Urothelium cell line (cell line): ENCODE results near the gene SRBD1.

ENCODE experiments used
- DNase-seq: peaks from one replicate; pipeline ENCODE4 v3.0.0; 2011; ENCODE audit warnings: low spot score, mixed read lengths
- FAIRE-seq: peaks from 2 replicates; lab custom pipeline; 2011; peaks lifted over from hg19 to GRCh38; lab: Jason Lieb, UNC

SRBD1 gene

GRCh38 chr2:45484965-45485364 lies 126.1 kb downstream of the SRBD1 start:
- DNase-seq (no peak), FAIRE-seq (no peak)

DNA sequence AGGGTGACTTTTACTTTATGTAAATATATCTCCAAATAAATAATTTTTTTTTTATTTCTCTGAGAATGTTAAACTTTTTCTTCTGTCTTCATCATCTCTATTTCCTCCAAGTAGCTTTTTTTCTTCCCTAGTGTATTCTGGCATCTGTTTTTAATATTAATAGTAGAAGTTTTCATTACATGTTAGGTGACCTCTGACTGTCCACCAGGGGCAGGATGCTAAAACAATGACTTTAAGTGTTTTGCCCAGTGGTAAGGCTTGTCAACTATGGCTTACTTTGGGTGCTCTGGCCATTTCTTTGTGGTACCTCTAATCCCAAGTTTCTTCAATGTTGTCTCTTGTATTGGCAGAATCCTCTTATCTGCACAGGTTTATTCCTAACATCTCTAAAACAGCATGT lies 127.1 kb downstream of the SRBD1 start:
- DNase-seq, result no peak
- no peak for FAIRE-seq

GRCh38 chr2:45477546-45477945 lies 133.5 kb downstream of the SRBD1 start:
- FAIRE-seq, result no peak
- no peak for DNase-seq

GRCh38 chr2:45470531-45470930 lies 140.5 kb downstream of the SRBD1 start:
- DNase-seq (no peak), FAIRE-seq (no peak)

DNA sequence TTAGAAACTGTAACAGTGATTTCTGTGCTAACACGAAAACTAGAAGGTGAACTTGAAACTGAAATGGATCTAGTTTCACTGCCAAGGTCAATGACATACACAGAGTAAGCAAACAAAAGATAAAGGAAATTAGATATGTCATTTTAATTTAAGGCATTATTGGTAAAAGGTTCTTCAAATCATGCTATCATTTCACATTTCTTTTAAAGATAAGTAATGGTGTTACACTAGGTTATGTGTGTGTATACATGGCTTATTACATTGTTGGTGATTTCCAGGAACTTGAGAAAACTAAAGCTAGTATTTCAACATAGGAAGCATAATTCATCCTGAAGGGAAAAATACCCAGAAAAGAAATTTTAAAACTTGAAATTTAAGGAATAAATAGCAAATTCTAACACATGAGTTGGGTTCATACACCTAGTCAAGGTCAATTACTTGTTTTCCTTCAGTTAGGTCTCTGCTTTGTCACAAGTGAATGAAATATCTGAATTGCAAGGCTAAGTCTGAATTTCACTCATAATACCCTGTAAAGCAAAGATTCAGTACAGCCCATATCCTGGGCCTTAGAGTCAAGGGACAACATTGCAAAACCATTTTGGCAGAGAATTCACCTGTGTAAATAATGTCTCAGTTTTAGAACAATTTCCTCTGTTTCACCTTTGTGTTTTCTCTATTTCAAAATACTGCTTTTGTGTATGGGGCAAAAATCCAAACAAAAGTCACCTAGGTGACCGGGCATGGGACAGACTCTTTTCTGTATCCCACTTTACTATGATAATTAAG lies 141.6 kb downstream of the SRBD1 start:
- DNase-seq (no peak), FAIRE-seq (no peak)

GRCh38 chr2:45468279-45468678 lies 142.8 kb downstream of the SRBD1 start:
- no peak for DNase-seq
- no peak for FAIRE-seq

DNA sequence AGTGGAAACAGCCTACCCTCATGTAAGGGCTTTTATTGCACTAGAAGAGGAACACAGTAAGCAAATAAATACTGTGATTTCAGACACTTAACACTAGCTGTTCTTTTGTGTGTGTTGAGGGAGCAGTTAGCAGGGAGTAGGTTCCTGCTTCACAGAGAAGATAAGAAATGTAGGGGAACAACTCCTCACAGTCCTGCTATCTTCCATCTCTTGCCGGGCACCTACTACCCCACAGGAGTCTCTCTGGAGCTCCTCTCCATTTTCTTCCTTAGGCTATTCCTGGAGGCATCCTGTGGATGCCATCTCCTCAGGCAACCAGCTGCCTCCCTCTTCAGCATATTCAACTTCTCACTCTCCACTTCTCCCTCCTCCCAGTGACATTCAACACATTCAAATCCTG lies 145.0 kb downstream of the SRBD1 start:
- DNase-seq (no peak), FAIRE-seq (no peak)

DNA sequence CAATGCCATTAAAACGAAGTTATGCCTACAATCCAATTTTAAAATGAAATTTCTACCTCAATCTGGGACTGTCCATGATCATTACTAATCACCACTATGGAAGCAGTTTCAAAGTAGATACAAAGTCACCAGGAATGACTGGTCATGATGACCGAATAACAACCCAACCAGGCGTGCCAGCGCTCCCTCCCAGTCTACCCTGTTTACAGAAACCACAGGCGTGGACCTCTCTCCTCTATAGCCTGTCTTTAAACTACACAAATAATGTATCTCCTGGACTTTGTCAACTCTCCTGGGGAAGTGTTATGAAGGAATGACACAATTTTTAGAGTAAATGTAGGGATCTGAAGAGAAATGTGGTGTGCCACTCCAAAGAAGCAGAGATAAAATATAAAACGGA lies 150.2 kb downstream of the SRBD1 start:
- FAIRE-seq, result no peak
- no peak for DNase-seq

GRCh38 chr2:45459860-45460259 lies 151.2 kb downstream of the SRBD1 start:
- DNase-seq, result no peak
- no peak for FAIRE-seq

- FAIRE-seq (no peak), DNase-seq (peak; percentile 64)
Measured at GRCh38 chr2:45458909-45459563, 152.0 kb downstream of the SRBD1 start.

DNA sequence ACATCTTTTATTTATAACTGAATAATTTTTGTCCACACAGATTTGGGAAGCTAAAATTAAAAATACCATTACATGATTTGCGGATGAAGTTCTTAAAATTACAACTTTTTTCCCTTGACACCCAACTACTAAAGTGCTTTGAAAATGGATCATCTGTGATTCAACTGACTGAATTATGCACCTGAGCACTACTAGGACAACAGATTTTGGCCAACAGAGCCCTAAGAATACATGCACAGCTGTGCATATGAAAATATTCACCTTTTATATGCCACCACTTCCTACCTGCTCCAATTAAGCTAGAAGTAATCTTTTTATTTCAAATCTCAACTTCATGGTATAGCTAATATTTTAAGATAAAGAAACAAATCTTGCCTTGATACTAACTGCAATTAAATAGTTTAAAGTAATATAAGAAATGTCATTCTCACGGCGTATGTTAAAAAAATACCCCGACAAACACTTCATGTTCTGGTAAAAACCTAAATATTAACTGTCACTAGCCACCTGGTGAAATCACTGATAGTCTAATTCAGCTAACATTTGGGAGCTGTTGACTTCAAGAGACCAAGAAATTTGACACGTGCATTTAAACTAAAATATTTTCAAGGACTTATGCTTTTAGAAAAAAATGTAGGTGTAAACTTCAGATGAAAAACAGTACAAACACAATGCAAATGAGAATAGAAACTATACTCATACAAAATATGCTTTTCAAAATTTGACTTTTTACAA lies 153.7 kb downstream of the SRBD1 start:
- FAIRE-seq (no peak), DNase-seq (no peak)

DNA sequence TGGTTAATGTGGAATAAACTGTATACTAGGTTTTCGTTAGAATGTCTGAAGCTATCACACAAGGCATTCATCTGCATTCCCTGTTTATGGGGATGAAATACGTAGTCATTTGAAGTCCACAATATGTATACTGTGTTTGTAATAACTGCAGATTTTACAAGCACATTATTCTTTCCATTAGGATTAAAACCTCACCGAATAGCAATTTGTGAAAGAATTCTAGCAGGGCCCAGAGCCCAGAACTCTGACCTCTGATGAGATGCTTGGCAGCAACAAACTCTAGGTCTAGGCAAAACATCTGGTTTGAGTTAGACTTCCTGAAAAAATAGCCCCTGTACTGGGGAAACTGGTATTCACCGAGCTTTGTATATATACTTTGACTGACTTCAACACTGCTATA lies 158.2 kb downstream of the SRBD1 start:
- DNase-seq (no peak), FAIRE-seq (no peak)

DNA sequence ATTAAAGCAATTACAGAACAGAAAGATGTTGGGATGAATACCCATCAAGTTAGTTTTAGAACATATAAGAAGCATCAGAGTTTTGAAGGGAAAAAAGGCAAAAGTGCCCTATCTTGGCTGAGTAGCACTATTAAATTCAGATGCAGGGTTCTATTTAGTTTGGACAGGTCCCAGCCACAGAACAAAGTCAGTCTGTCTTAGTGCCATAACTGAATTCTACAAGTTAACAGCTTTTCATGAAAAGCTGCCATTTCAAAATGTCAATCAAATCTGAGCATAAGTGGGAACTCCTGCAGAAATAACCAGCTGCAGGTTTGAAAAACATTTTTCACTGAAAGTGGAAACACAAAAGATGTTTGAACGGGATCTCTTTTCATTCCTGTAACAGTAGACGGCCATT lies 160.4 kb downstream of the SRBD1 start:
- FAIRE-seq (no peak), DNase-seq (no peak)

DNA sequence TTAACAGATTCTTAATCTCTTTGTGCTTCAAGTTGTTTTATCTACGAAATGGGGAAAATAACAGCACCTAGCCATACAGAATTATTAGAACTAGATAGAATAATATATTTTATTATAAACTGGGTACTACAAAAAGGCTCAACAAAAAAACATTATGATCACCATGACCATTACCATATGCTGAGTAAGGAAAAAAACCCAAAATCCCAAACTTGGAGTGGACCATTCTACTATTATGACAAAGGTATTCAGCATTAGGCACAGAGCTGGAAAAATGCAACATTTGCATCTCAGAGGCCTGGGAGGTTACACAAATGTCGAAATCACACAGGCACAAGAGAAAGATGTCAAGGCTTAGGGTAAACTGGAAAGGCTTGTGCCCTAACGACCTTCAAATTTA lies 162.8 kb downstream of the SRBD1 start:
- no peak for FAIRE-seq

GRCh38 chr2:45446016-45446415 lies 165.1 kb downstream of the SRBD1 start:
- FAIRE-seq (no peak), DNase-seq (no peak)

More for the DNA sequence above, 162.8 kb downstream of the SRBD1 start:
- no peak for DNase-seq

GRCh38 chr2:45445037-45445436 lies 166.0 kb downstream of the SRBD1 start:
- DNase-seq (no peak), FAIRE-seq (no peak)

DNA sequence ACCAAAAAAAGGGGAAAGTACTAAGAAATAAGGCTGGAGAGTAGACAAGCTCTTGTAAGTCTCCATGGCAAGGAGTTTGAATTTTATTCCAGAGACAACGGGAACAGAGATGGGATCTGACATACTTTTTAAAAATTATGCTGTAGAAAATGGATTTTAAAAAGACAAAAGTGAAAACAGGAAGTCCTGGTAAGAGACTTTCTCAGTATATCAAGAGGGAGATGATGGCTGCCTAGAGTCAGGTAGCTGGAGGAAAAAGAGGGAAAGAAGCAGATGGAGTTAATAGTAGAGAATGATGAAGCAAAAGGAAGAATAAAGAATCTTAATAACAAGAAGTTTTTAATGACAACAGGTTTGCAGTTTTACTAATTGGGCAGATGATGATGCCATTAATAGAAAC lies 168.1 kb downstream of the SRBD1 start:
- DNase-seq, result no peak
- FAIRE-seq, result no peak

DNA sequence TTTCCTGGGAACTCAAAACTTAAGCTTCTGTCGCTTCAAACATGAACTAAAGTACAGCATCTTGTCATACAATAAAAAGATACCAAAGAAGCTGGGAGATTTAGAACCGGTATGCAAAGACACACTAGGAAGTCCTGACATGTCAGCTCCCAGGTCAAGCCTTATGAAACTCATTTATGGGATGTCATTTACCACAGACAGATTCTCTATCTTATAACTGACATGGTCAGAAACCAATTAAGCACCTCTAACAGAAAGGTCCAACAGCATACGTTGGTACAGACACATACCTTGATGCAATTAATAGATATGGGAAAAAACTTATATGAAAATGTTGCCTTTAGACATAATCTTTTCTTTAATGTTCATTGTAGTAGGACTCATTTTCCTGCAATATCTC lies 169.0 kb downstream of the SRBD1 start:
- DNase-seq, result no peak
- no peak for FAIRE-seq

DNA sequence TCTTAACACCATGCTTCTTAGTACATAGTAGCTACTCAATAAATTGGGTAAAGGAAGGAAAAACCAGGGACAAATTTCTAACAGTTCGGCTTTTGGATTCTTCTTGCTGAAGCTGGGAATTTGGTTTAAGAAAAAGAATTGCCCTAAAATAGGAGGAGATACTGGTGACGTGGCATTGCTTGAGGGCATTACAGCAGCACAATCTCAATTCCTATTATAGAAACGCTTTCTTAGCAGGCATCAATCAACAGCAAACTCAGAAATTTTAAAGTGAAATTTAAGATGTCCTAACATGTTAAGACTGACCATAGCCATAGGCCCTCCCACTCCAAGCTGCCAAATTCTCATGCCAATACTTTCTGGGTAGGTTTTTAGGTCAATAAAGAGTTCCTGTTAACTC lies 169.5 kb downstream of the SRBD1 start:
- FAIRE-seq, result no peak
- no peak for DNase-seq

DNA sequence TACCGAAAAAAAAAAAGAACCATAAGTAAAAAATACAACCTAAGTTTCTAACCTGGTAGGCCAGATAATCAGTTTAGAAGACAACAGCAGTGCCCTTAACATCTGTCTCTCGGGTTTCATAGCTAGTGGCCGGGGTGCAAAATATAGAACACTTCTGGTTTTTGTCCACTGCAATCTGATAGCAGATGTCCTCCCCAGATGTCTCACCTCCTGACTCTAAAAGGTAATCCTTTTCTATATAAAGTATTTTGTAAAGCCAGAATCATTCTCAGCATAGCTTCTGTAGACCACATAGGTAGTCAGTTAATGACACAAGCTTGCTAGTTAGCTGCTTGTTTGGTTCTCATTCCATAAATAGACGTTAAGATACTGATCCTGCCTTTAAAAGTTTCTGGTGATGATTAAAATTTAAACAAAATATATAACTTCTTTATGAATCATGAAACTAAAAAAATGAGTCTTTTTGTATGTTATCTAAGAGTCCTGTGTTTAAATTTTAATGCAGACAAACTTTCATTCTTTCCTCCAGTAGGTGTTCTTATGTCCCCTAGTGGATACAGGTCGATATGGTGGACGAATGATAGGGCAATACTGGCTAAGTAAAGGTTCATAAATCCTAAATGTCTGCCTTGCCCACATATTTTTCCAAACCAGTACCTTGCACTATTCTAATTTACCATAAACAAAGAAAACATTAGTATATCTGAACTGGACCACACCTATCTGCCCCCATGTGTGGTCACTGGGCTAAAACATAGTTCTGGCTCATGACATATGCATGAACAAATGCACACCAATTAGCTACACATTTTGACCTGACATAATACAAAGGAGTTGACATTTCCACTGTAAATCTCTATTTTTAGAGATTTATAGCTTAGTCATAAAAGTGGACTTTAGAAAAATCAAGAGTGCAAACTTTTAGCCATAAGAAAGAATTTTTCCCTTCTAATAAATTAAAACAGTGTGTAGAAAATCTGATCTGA lies 171.0 kb downstream of the SRBD1 start:
- no peak for FAIRE-seq

More for the DNA sequence above, 171.0 kb downstream of the SRBD1 start:
- no peak for DNase-seq
